ENCODE measurements around the gene AKT3.

Gene AKT3

GRCh38 chr1:243483071-243483771 lies 366.8 kb downstream of the AKT3 start:
- TF ChIP-seq, protein P1, sequence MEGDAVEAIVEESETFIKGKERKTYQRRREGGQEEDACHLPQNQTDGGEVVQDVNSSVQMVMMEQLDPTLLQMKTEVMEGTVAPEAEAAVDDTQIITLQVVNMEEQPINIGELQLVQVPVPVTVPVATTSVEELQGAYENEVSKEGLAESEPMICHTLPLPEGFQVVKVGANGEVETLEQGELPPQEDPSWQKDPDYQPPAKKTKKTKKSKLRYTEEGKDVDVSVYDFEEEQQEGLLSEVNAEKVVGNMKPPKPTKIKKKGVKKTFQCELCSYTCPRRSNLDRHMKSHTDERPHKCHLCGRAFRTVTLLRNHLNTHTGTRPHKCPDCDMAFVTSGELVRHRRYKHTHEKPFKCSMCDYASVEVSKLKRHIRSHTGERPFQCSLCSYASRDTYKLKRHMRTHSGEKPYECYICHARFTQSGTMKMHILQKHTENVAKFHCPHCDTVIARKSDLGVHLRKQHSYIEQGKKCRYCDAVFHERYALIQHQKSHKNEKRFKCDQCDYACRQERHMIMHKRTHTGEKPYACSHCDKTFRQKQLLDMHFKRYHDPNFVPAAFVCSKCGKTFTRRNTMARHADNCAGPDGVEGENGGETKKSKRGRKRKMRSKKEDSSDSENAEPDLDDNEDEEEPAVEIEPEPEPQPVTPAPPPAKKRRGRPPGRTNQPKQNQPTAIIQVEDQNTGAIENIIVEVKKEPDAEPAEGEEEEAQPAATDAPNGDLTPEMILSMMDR (IDR thresholded peaks at IDR 0.05; ENCODE audit: low read depth, low read length) = no peak
- no peak for DNase-seq (ENCODE audit: low read depth in 2 of 2)
- peak overlapping the region in 1 of 2 donors; percentile 26 for H3K4me3 ChIP-seq (replicated peaks in 1 of 2; ENCODE audit: low read depth in 2 of 2, low read length in 2 of 2)

GRCh38 chr1:243482141-243483022 lies 367.7 kb downstream of the AKT3 start:
- peak; percentile 82 to 92 for DNase-seq (ENCODE audit: low read depth in 2 of 2)
- no peak overlapping the region for H3K4me3 ChIP-seq (replicated peaks in 1 of 2; ENCODE audit: low read depth in 2 of 2, low read length in 2 of 2)
- TF ChIP-seq, protein P1 (IDR thresholded peaks at IDR 0.05; ENCODE audit: low read depth, low read length) = no peak

DNA sequence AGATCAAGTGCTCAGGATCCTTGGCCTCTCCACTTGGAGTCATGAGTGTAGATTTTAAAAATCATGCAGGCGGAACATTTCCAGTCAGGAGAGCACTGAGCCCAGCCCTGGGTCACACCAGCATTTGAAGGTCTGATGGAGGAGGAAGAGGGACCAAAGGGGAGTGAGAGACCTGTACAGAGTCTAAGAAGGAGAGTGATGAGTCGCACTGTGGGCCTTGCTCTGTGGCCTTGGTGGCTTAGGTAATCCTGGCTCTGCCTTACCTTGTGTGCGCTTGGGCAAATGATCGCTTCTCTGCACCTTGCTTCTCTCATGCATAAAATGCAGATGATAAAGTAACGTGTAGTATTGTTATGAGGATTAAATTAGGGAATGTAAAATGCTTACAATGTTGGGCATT lies 368.9 kb downstream of the AKT3 start:
- TF ChIP-seq, protein P1 (IDR thresholded peaks at IDR 0.05; ENCODE audit: low read depth, low read length) = no peak
- DNase-seq (ENCODE audit: low read depth in 2 of 2) = no peak
- H3K4me3 ChIP-seq (replicated peaks in 1 of 2; ENCODE audit: low read depth in 2 of 2, low read length in 2 of 2) = no peak overlapping the region

DNA sequence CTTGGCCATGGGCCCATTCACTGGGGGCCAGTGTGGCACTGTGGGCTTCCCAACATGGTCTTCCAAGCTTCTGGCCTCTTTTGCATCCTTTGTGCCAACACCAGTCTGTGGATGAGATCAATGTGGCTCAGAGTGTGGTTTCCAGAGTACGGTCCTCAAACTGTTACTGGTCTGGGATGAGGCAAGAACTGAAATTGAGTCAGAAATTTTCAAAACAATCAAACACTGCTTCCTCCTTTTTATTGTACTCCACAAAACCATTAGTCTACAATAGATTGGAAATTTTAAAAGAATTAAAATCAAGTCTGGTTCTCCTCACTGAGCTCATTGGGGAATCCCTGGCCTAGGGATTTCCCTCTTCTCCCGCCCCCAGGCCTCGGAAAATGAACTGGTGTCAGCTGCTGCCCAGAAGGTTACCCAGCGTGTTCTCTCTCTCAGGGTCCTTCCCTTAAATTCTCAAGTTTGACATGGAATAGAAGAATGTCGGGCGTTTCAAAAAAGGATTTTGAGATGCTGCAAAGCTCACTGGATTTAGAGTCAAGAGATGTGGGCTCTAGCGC lies 372.2 kb downstream of the AKT3 start:
- peak in 1 of 2 donors; percentile 30 for DNase-seq (ENCODE audit: low read depth in 2 of 2)
- TF ChIP-seq, protein P1 (IDR thresholded peaks at IDR 0.05; ENCODE audit: low read depth, low read length) = no peak
- H3K4me3 ChIP-seq (replicated peaks in 1 of 2; ENCODE audit: low read depth in 2 of 2, low read length in 2 of 2) = no peak overlapping the region

- peak; percentile 49 to 52 for DNase-seq (ENCODE audit: low read depth in 2 of 2)
- TF ChIP-seq, protein P1 (IDR thresholded peaks at IDR 0.05; ENCODE audit: low read depth, low read length) = peak; percentile 16
- no peak overlapping the region for H3K4me3 ChIP-seq (replicated peaks in 1 of 2; ENCODE audit: low read depth in 2 of 2, low read length in 2 of 2)
Measured at GRCh38 chr1:243475966-243476365, 374.1 kb downstream of the AKT3 start.

- no peak for DNase-seq (ENCODE audit: low read depth in 2 of 2)
- no peak overlapping the region for H3K4me3 ChIP-seq (replicated peaks in 1 of 2; ENCODE audit: low read depth in 2 of 2, low read length in 2 of 2)
- TF ChIP-seq, protein P1 (IDR thresholded peaks at IDR 0.05; ENCODE audit: low read depth, low read length) = no peak
Measured at GRCh38 chr1:243474906-243475305, 375.1 kb downstream of the AKT3 start.
